GM23338 (cell line): Measurements from ENCODE around the gene SMARCA2. TPM values are rescaled to one million over a fixed set of nuclear protein-coding genes. Genes with fewer than 3 reads are reported as not detected.

Experiments used
- ATAC-seq: fragments of 200-7000 bp; cut with Tn5 transposase; 3 replicates; pipeline ENCODE4 v1.9.1; 2020
- DNase-seq: peaks from one replicate; pipeline ENCODE4 v3.0.0-alpha.2; 2015; ENCODE audit warnings: low spot score
- H2AFZ ChIP-seq: fragments of 200-600 bp; sonication (generic); 2 replicates; pipeline ENCODE4 v1.8.0; 2016; ENCODE audit warnings: antibody characterized with exemption, mild to moderate bottlenecking, moderate library complexity
- H3F3A ChIP-seq: fragments of 200-600 bp; sonication (generic); replicated peaks from 2 replicates; pipeline ENCODE4 v1.8.0; 2017; ENCODE audit warnings: antibody characterized with exemption, mixed run types, low read depth
- H3K27ac ChIP-seq: fragments of 200-600 bp; sonication (generic); 2 replicates; pipeline ENCODE4 v1.6.1; 2016; ENCODE audit warnings: low read depth
- H3K27me3 ChIP-seq: fragments of 200-600 bp; sonication (generic); 2 replicates; pipeline ENCODE4 v1.8.0; 2016; ENCODE audit warnings: mild to moderate bottlenecking, mixed run types, moderate library complexity; ENCODE audit not compliant: insufficient read depth
- H3K36me3 ChIP-seq: fragments of 200-600 bp; sonication (generic); 2 replicates; pipeline ENCODE4 v1.8.0; 2016; ENCODE audit warnings: mild to moderate bottlenecking; ENCODE audit not compliant: insufficient read depth
- H3K4me1 ChIP-seq: fragments of 200-600 bp; sonication (generic); 2 replicates; pipeline ENCODE4 v1.8.0; 2016; ENCODE audit warnings: mild to moderate bottlenecking, moderate library complexity; ENCODE audit not compliant: insufficient read depth
- H3K4me2 ChIP-seq: fragments of 200-600 bp; sonication (generic); 2 replicates; pipeline ENCODE4 v1.7.1; 2017; ENCODE audit warnings: mixed run types
- H3K4me3 ChIP-seq: fragments of 200-600 bp; sonication (generic); 2 replicates; pipeline ENCODE4 v1.6.1; 2016; ENCODE audit warnings: mixed run types
- H3K79me2 ChIP-seq: fragments of 200-600 bp; sonication (generic); replicated peaks from 2 replicates; pipeline ENCODE4 v1.8.0; 2017; ENCODE audit warnings: mild to moderate bottlenecking; ENCODE audit not compliant: insufficient read depth
- H3K9me2 ChIP-seq: fragments of 200-600 bp; sonication (generic); 2 replicates; pipeline ENCODE4 v1.8.0; 2017; ENCODE audit not compliant: insufficient read depth
- H4K20me1 ChIP-seq: fragments of 200-600 bp; sonication (generic); replicated peaks from 2 replicates; pipeline ENCODE4 v1.8.0; 2017; ENCODE audit warnings: mild to moderate bottlenecking; ENCODE audit not compliant: insufficient read depth
- H3K27ac Mint-ChIP-seq: 2 replicates; pipeline ENCODE4 v1.8.0; 2020; ENCODE audit warnings: inconsistent platforms, mild to moderate bottlenecking, moderate library complexity, mixed read lengths
- H3K27me3 Mint-ChIP-seq: 3 replicates; pipeline ENCODE4 v1.8.0; 2022; ENCODE audit warnings: low read depth, mild to moderate bottlenecking, moderate library complexity, mixed read lengths, inconsistent platforms; ENCODE audit not compliant: insufficient read depth, poor library complexity
- H3K36me3 Mint-ChIP-seq: 3 replicates; pipeline ENCODE4 v1.8.0; 2021; ENCODE audit warnings: low read depth, mild to moderate bottlenecking, inconsistent platforms, moderate library complexity, mixed read lengths
- H3K4me1 Mint-ChIP-seq: 3 replicates; pipeline ENCODE4 v1.8.0; 2020; ENCODE audit warnings: mild to moderate bottlenecking, inconsistent platforms, mixed read lengths
- H3K4me3 Mint-ChIP-seq: 3 replicates; pipeline ENCODE4 v1.8.0; 2021; ENCODE audit warnings: moderate library complexity, mild to moderate bottlenecking, inconsistent platforms, mixed read lengths
- H3K9me3 Mint-ChIP-seq: 3 replicates; pipeline ENCODE4 v1.8.0; 2020; ENCODE audit warnings: moderate library complexity, mild to moderate bottlenecking, inconsistent platforms, mixed read lengths
- CREB1 ChIP-seq: fragments of 250-450 bp; sonication (Bioruptor Pico); IDR thresholded peaks from 2 replicates; pipeline ENCODE4 v1.5.0; 2020; ENCODE audit warnings: low read depth, mild to moderate bottlenecking, moderate library complexity
- EZH2phosphoT487 ChIP-seq: fragments of 200-600 bp; sonication (generic); IDR thresholded peaks from one replicate; pipeline ENCODE4 v1.8.1; 2018; ENCODE audit warnings: antibody characterized with exemption; ENCODE audit not compliant: unreplicated experiment
- NANOG ChIP-seq: IDR thresholded peaks from 2 replicates; pipeline ENCODE4 v1.6.1; 2016; ENCODE audit warnings: antibody characterized with exemption, borderline replicate concordance
- POLR2AphosphoS5 ChIP-seq: IDR thresholded peaks from 2 replicates; pipeline ENCODE4 v1.6.1; 2016; ENCODE audit warnings: antibody characterized with exemption, low read depth
- STAT1 ChIP-seq: IDR thresholded peaks from one replicate; pipeline ENCODE4 v1.6.1; 2016; ENCODE audit warnings: antibody characterized with exemption; ENCODE audit not compliant: unreplicated experiment
- ZNF114 ChIP-seq: fragments of 250-450 bp; sonication (Bioruptor Pico); IDR thresholded peaks from 2 replicates; pipeline ENCODE4 v1.5.0; 2020; ENCODE audit warnings: mild to moderate bottlenecking, moderate library complexity
- polyA plus RNA-seq: library from polyadenylated mRNA; unstranded; fragments of >200 nt; fragmentation: Nextera tagmentation; extraction: Ambion mirVana; gene quantifications from 2 replicates; pipeline ENCODE4 v1.2.1, GENCODE V29; 2016
- total RNA-seq: library from RNA; depleted of rRNA; stranded (reverse); fragments of >200 nt; shearing (Covaris generic); gene quantifications from 2 replicates; pipeline ENCODE4 v1.2.3, GENCODE V29; 2014
- TF ChIP-seq, protein P1 (sequence below): IDR thresholded peaks from 2 replicates; pipeline ENCODE4 v1.6.1; 2016; ENCODE audit warnings: antibody characterized with exemption
- TF ChIP-seq, protein P2 (sequence below), 2 experiments: fragments of 200-600 bp in 1 of 2; sonication (generic) in 1 of 2; conservative IDR thresholded peaks; 2 replicates each; pipeline versions ENCODE4 v1.5.1 to v1.6.1; 2016 to 2017; ENCODE audit warnings: antibody characterized with exemption in 2 of 2, low read depth in 2 of 2, mild to moderate bottlenecking in 2 of 2, moderate library complexity in 1 of 2
- TF ChIP-seq, protein P3 (sequence below): IDR thresholded peaks from one replicate; pipeline ENCODE4 v1.6.1; 2018; ENCODE audit warnings: antibody characterized with exemption; ENCODE audit not compliant: unreplicated experiment

SMARCA2 gene
- total and polyA plus RNA-seq, 2 experiments from 2014 or later = 21.7 to 21.9 TPM

DNA sequence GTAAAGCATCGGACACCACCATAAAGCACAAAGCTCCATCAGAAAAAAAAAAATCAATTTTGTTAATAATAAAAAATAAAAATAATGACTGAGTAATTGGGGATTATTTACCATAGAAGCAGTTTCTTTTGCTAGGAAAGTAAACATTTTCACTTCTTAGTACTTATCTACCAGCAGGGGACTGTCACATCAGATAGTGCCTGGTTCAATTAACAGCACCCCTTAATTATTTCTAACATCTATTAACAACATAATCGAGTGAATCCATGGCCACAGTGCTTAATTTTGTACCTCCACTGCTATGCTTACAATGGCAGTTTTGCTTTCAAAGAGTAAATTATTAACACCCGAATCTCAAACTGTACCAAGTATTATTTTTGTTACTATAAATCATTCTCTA, 221.7 kb downstream of the SMARCA2 start (continued):
- TF ChIP-seq POLR2AphosphoS5 (no peak), EZH2phosphoT487 (no peak), NANOG (no peak)
- TF ChIP-seq, protein P1, sequence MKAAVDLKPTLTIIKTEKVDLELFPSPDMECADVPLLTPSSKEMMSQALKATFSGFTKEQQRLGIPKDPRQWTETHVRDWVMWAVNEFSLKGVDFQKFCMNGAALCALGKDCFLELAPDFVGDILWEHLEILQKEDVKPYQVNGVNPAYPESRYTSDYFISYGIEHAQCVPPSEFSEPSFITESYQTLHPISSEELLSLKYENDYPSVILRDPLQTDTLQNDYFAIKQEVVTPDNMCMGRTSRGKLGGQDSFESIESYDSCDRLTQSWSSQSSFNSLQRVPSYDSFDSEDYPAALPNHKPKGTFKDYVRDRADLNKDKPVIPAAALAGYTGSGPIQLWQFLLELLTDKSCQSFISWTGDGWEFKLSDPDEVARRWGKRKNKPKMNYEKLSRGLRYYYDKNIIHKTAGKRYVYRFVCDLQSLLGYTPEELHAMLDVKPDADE = no peak

DNA sequence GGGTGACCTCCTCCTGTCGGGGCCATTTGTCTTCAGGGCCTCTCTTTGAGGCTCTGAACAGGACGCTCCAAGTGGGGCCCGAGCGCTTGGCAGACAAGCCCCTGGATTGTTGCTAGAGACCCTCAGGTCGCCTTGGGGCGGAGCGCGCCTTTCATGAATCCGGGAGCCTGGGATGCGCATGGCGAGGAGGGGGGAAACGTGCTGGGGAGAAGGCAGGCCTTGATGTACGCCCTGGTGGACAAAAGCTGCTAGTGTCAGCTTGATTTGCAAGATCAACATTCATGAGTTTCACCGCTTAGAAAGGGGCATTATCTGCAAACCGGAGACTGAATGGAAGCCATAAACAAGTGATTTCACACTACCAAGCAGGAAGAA, 226.3 kb downstream of the SMARCA2 start:
- peaks cover 16% of the 10 kb centered on the region for H3K36me3 Mint-ChIP-seq
- ATAC-seq (peak; percentile 81), DNase-seq (peak; percentile 95)
- peaks cover 34% of the 10 kb centered on the region for H3K4me1 Mint-ChIP-seq
- H3K27ac Mint-ChIP-seq = peak overlapping the region; percentile 88
- Histone ChIP-seq H3K9me2 (no peaks in the 10 kb centered on the region; the same call in 1 of the 2 replicates), H3K4me2 (peak overlapping the region; percentile 81), H3K27ac (peak overlapping the region; percentile 98), H4K20me1 (no peaks in the 10 kb centered on the region), H3K79me2 (no peaks in the 10 kb centered on the region), H3F3A (peaks cover 20% of the 10 kb centered on the region), H3K4me1 (peaks cover 28% of the 10 kb centered on the region), H2AFZ (peak overlapping the region; percentile 89), H3K4me3 (peak overlapping the region; percentile 53), H3K36me3 (no peaks in the 10 kb centered on the region), H3K27me3 (no peaks in the 10 kb centered on the region)
- peaks cover 11% of the 10 kb centered on the region for H3K27me3 Mint-ChIP-seq
- TF ChIP-seq, protein P2, sequence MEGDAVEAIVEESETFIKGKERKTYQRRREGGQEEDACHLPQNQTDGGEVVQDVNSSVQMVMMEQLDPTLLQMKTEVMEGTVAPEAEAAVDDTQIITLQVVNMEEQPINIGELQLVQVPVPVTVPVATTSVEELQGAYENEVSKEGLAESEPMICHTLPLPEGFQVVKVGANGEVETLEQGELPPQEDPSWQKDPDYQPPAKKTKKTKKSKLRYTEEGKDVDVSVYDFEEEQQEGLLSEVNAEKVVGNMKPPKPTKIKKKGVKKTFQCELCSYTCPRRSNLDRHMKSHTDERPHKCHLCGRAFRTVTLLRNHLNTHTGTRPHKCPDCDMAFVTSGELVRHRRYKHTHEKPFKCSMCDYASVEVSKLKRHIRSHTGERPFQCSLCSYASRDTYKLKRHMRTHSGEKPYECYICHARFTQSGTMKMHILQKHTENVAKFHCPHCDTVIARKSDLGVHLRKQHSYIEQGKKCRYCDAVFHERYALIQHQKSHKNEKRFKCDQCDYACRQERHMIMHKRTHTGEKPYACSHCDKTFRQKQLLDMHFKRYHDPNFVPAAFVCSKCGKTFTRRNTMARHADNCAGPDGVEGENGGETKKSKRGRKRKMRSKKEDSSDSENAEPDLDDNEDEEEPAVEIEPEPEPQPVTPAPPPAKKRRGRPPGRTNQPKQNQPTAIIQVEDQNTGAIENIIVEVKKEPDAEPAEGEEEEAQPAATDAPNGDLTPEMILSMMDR (conservative IDR thresholded peaks at IDR 0.05; ENCODE audit: low read depth in 2 of 2) = peak; percentile 39 to 64
- no peak for TF ChIP-seq CREB1 (CRISPR knock-in tag)
- TF ChIP-seq ZNF114 (CRISPR knock-in tag) = no peak
- H3K4me3 Mint-ChIP-seq = peak overlapping the region; percentile 70
- peaks cover 12% of the 10 kb centered on the region for H3K9me3 Mint-ChIP-seq

DNA sequence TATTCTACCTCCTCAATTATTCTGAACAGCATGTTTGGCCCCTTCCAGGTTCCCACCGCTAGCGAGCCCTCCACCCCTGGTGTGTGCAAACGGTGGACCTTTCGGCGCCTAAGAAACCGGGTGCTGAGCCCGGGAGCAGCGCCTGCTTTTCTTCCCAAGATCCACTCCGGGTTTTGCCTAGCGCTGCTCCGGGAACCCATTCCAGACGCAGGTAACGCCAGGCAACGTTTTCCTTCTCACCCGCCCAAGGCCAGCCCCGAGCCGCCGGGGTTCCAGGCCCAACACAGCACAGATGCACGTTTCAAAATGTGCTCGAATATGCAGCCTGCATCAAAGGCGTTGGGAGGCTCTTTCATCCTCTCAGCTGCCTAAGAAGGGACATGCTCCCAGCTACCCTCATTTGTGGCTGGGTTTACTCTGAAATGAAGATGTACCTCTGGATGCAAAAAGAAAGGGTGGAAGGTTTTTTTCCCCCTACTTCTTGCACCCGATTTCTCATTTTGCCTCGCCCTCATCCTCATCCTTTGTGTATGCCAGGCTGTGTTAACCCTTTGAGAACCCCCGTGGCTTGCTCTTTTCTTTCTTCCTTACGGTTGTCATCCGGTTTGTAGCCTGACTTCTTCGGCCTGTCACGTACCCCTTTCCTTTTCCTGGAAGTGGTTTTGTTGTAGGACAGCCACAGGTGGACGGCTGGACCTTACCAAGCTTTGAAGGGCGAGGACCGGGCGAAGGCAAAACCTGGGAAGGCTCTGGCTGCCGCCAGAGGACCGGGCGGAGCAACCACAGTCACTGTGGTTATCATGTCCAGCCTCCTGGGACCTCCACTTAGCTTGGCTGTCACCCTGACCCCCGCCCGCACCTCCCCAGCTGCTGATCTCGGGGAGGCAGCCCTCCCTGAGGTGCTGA, 226.9 kb downstream of the SMARCA2 start:
- peak overlapping the region; percentile 89 for H2AFZ ChIP-seq
- peak; percentile 96 for DNase-seq
- Mint-ChIP-seq H3K27ac (peak overlapping the region; percentile 88; the same call in 1 of the 2 replicates), H3K36me3 (peaks cover 16% of the 10 kb centered on the region), H3K27me3 (peaks cover 11% of the 10 kb centered on the region), H3K4me3 (peak overlapping the region; percentile 70), H3K9me3 (peaks cover 12% of the 10 kb centered on the region), H3K4me1 (peaks cover 34% of the 10 kb centered on the region)
- no peaks in the 10 kb centered on the region for H3K36me3 ChIP-seq
- peak overlapping the region; percentile 81 for H3K4me2 ChIP-seq
- H3K27ac ChIP-seq = peak overlapping the region; percentile 98
- peak overlapping the region; percentile 53 for H3K4me3 ChIP-seq
- H3F3A ChIP-seq = peaks cover 20% of the 10 kb centered on the region
- no peaks in the 10 kb centered on the region; the same call in 1 of the 2 replicates for H3K9me2 ChIP-seq
- H3K4me1 ChIP-seq = peaks cover 28% of the 10 kb centered on the region
- H4K20me1 ChIP-seq = no peaks in the 10 kb centered on the region
- peak; percentile 84 for ATAC-seq
- no peaks in the 10 kb centered on the region for H3K79me2 ChIP-seq
- H3K27me3 ChIP-seq = no peaks in the 10 kb centered on the region
- no peak for TF ChIP-seq STAT1
- TF ChIP-seq, protein P3, sequence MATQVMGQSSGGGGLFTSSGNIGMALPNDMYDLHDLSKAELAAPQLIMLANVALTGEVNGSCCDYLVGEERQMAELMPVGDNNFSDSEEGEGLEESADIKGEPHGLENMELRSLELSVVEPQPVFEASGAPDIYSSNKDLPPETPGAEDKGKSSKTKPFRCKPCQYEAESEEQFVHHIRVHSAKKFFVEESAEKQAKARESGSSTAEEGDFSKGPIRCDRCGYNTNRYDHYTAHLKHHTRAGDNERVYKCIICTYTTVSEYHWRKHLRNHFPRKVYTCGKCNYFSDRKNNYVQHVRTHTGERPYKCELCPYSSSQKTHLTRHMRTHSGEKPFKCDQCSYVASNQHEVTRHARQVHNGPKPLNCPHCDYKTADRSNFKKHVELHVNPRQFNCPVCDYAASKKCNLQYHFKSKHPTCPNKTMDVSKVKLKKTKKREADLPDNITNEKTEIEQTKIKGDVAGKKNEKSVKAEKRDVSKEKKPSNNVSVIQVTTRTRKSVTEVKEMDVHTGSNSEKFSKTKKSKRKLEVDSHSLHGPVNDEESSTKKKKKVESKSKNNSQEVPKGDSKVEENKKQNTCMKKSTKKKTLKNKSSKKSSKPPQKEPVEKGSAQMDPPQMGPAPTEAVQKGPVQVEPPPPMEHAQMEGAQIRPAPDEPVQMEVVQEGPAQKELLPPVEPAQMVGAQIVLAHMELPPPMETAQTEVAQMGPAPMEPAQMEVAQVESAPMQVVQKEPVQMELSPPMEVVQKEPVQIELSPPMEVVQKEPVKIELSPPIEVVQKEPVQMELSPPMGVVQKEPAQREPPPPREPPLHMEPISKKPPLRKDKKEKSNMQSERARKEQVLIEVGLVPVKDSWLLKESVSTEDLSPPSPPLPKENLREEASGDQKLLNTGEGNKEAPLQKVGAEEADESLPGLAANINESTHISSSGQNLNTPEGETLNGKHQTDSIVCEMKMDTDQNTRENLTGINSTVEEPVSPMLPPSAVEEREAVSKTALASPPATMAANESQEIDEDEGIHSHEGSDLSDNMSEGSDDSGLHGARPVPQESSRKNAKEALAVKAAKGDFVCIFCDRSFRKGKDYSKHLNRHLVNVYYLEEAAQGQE = no peak
